MCF 10A (cell line): ENCODE data around the gene RNF225. TPM values are rescaled to one million over a fixed set of nuclear protein-coding genes. Genes with fewer than 3 reads are reported as not detected.
"Not testable (repeated sequence)": the region's sequence is repeated elsewhere in the genome, so short reads cannot be mapped to it uniquely, and the experiment has no call there.

Source experiments
- BruUV-seq: library from RNA; stranded (reverse); fragments of 400-500 nt; replicated peaks from 2 replicates; lab custom pipeline; 2021; lab: Mats Ljungman, UMichigan
- CTCF ChIA-PET: fragments of 300-600 bp; sonication (Branson Sonifier 250); formaldehyde crosslinking; extraction: SDS; loops from one replicate; lab custom pipeline; 2021; ENCODE audit warnings: antibody characterized with exemption, inconsistent platforms; lab: Yijun Ruan, JAX
- POLR2A ChIA-PET: fragments of 300-600, 350-650 bp; sonication (Branson Sonifier 250); formaldehyde crosslinking; extraction: SDS; loops from one replicate; lab custom pipeline; 2020; ENCODE audit warnings: antibody characterized with exemption, inconsistent platforms; lab: Yijun Ruan, JAX
- DNase-seq: peaks from one replicate; pipeline ENCODE4 v3.0.0-alpha.2; 2018; ENCODE audit not compliant: unreplicated experiment
- H3K27ac Mint-ChIP-seq: one replicate; pipeline ENCODE4 v1.8.0; 2022; ENCODE audit warnings: mild to moderate bottlenecking, low read depth, mixed read lengths; ENCODE audit not compliant: unreplicated experiment
- H3K27me3 Mint-ChIP-seq: one replicate; pipeline ENCODE4 v1.8.0; 2022; ENCODE audit warnings: mixed read lengths; ENCODE audit not compliant: insufficient read depth, unreplicated experiment
- H3K36me3 Mint-ChIP-seq: one replicate; pipeline ENCODE4 v1.8.0; 2022; ENCODE audit warnings: mild to moderate bottlenecking, moderate library complexity, mixed read lengths; ENCODE audit not compliant: insufficient read depth, unreplicated experiment
- H3K4me1 Mint-ChIP-seq: one replicate; pipeline ENCODE4 v1.8.0; 2022; ENCODE audit warnings: mixed read lengths; ENCODE audit not compliant: insufficient read depth, unreplicated experiment
- H3K4me3 Mint-ChIP-seq: one replicate; pipeline ENCODE4 v1.8.0; 2022; ENCODE audit warnings: mild to moderate bottlenecking, moderate library complexity, mixed read lengths; ENCODE audit not compliant: unreplicated experiment
- H3K9me3 Mint-ChIP-seq: one replicate; pipeline ENCODE4 v1.8.0; 2022; ENCODE audit warnings: mixed read lengths; ENCODE audit not compliant: unreplicated experiment
- CTCF ChIP-seq: fragments of 200-600 bp; IDR thresholded peaks from one replicate; pipeline ENCODE4 v1.8.0; 2022; ENCODE audit warnings: antibody characterized with exemption, mild to moderate bottlenecking; ENCODE audit not compliant: unreplicated experiment
- intact Hi-C: fragments of 100-400 bp; cut with micrococcal nuclease; formaldehyde crosslinking; loops from 2 replicates; pipeline ENCODE4 v1.14.1; 2022
- total RNA-seq: library from RNA; stranded (reverse); gene quantifications from 2 replicates; pipeline ENCODE4 v1.2.3, GENCODE V29; 2022

The RNF225 gene
- total RNA-seq, 1 experiment from 2014 or later, result 0.63 TPM

- Mint-ChIP-seq H3K27me3 (no peaks in the 10 kb centered on the region), H3K27ac (no peak overlapping the region), H3K9me3 (no peaks in the 10 kb centered on the region), H3K36me3 (no peaks in the 10 kb centered on the region), H3K4me1 (no peaks in the 10 kb centered on the region), H3K4me3 (no peak overlapping the region)
- ChIA-PET CTCF (interaction anchor here (1.3 kb wide), 1 partner anchor 11 kb away, joined by 11 read pairs; the partner anchor contains the start of gene ZNF497), POLR2A (no interaction called here)
- peak; percentile 32 for DNase-seq
- TF ChIP-seq CTCF, result no peak
- BruUV-seq, result no TSS peak
- intact Hi-C loops, result loop anchor here (5.0 kb wide), 1 partner anchor 967 kb away; no protein-coding TSS in a partner anchor
Measured at GRCh38 chr19:58374200-58374599, 21.3 kb upstream of the RNF225 start.

GRCh38 chr19:58376724-58377123 is 18.7 kb upstream of the RNF225 start:
- H3K27me3 Mint-ChIP-seq, H3K4me3 Mint-ChIP-seq, H3K27ac Mint-ChIP-seq, intact Hi-C loops, BruUV-seq, H3K9me3 Mint-ChIP-seq: not testable (repeated sequence)
- peaks cover 12% of the 10 kb centered on the region for H3K4me1 Mint-ChIP-seq
- H3K36me3 Mint-ChIP-seq, result peaks cover 14% of the 10 kb centered on the region
- peak; percentile 38 for DNase-seq
- ChIA-PET POLR2A (interaction anchor here (0.6 to 3.1 kb wide), 2 partner anchors 11 to 14 kb away, joined by 3 to 10 read pairs; partner anchors contain the start of gene ZNF497), CTCF (interaction anchor here (1.0 kb wide), 1 partner anchor 13 kb away, joined by 3 read pairs; no protein-coding TSS in a partner anchor)

GRCh38 chr19:58379246-58379645 is 16.2 kb upstream of the RNF225 start:
- no peak overlapping the region for H3K27ac Mint-ChIP-seq
- H3K4me1 Mint-ChIP-seq, result peaks cover 12% of the 10 kb centered on the region
- ChIA-PET POLR2A (interaction anchor here (0.7 to 1.7 kb wide), 6 partner anchors 15 to 141 kb away, joined by 3 to 22 read pairs (median 6); partner anchors contain the start of genes ZBTB45, ZNF497, ZNF584 and ZSCAN22), CTCF (interaction anchor here (0.6 to 1.3 kb wide), 3 partner anchors 10 to 141 kb away, joined by 3 to 6 read pairs (median 4); partner anchors contain the start of gene ZBTB45)
- no TSS peak for BruUV-seq
- no peak for DNase-seq
- H3K9me3 Mint-ChIP-seq, result no peaks in the 10 kb centered on the region
- H3K4me3 Mint-ChIP-seq, result peak overlapping the region; percentile 94
- TF ChIP-seq CTCF, result no peak
- H3K36me3 Mint-ChIP-seq, result peaks cover 20% of the 10 kb centered on the region
- H3K27me3 Mint-ChIP-seq, result no peaks in the 10 kb centered on the region
- intact Hi-C loops, result no loop called here

- Mint-ChIP-seq H3K27ac (peak overlapping the region; percentile 97), H3K4me1 (peaks cover 12% of the 10 kb centered on the region), H3K27me3 (no peaks in the 10 kb centered on the region), H3K36me3 (peaks cover 20% of the 10 kb centered on the region), H3K9me3 (no peaks in the 10 kb centered on the region), H3K4me3 (peak overlapping the region; percentile 94)
- ChIA-PET POLR2A (interaction anchor here (0.6 to 1.7 kb wide), 8 partner anchors 16 to 565 kb away, joined by 3 to 22 read pairs (median 6); partner anchors contain the start of genes ERVK3-1, ZBTB45, ZNF497 and ZNF552), CTCF (interaction anchor here (1.3 kb wide), 1 partner anchor 11 kb away, joined by 6 read pairs; no protein-coding TSS in a partner anchor)
- TSS peak; percentile 8 for BruUV-seq
- DNase-seq, result no peak
- intact Hi-C loops, result no loop called here
- no peak for TF ChIP-seq CTCF
Measured at GRCh38 chr19:58380037-58380661, 15.3 kb upstream of the RNF225 start.
